Smooth muscle cell of the pulmonary artery (primary cell): ENCODE results near the gene DEDD. TPM values are rescaled to one million over a fixed set of nuclear protein-coding genes. Genes with fewer than 3 reads are reported as not detected.

ENCODE experiments used
- total RNA-seq: library from RNA; depleted of rRNA; stranded (reverse); fragments of >200 nt; gene quantifications from 2 replicates; pipeline ENCODE4 v1.2.3, GENCODE V29; 2014

The DEDD gene
- total RNA-seq, result 33.2 and 35.8 TPM in 2 replicates

GRCh38 chr1:161132410-161133219, at the start of gene DEDD:
Gene DEDD (minus strand): TSS chr1:161132667. CDS start chr1:161124462, 8,205 bp downstream.

DNA sequence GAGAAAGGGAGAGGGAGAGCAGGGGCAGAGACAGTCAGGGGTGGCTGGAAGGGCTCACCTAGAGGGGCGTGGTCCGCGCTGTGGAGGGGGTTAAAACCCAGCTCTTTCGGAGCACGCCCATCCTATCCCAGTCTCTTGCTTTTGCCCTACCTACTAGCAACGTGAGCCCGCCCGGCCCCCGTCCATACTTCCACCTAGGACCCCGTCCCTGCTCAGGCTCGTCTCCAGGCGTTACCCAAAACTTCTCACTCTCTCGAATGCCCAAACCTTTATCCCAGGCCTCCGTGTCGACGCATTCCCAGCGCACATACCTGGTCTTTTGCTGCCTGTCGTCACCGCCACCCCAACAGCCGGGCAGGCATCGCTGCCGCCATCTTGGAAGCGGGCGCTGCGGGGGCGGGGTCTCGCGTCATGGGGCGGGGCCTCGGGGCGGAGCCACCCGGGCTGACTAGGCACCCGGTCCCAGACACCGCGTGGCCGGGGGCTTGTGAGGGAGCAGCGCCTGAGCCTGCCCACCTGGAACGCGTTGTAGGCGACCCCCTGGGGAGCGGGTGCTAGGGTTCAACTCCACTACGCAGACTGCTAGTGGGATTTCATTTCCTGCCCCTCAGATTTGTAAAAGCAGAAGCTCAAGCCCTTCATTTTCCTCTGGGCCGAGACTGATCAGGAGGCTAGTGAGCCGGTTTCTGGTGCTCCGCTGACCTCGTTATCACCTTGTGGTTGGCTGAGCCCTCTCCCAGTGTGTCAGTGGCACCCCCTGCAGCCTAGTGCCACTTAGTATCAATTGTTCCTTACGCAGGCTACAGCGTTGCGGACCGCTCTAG, 44.9 kb upstream of the DEDD start, which contains the start of gene B4GALT3:
Gene B4GALT3 (minus strand): TSS at position 396 of the 824 bp plus-strand sequence. CDS start 1,447 bp downstream, outside the sequence.

DNA sequence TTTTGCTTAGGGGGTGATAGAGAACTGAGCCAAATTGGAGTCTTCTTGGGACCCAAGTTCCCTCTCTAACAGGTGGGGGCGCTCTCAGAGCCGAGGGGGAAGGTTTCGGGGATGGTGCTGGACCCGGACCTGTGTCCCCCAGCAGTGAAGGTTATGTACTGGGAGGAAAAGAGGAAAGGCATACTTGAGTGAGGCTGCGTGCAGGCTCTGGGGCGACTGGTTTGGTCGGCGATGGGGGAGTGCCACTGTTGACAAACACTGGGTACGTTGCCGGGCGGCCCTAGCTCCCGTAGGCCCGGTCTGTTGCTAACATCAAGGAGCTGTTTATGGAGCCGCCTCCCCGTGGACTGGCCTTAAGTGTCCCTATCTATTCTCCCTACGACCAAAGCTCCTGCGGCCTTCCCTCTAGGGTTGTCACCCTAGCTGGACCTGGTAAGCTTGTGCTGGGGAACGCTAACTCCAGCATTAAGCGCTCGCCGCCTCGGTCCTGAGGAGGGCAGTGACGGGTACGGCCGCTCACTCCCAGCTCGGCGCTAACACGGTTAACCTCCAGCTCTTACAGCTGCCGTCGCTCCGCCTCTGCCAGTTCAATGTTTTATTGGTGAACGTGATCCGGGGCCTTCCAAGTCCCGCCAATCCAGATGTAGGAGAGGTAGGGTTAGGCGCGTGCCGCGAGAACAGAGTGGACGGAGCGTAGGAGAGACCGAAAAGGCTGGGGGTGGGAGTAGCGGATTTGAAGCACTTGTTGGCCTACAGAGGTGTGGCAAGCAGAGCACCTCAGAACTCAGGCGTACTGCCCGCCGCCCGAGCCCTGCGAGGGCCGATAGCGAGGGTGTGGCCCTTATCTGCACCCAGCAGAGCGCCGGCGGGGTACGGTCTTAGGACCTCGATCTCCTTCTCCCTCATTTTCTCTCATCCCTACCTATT, 33.5 kb upstream of the DEDD start, which contains the start of gene PPOX:
Gene PPOX (plus strand): TSS at position 685 of the 927 bp plus-strand sequence. CDS start 422 bp downstream, outside the sequence.

GRCh38 chr1:161159087-161159912, 26.8 kb upstream of the DEDD start, which contains the start of gene USP21:
Gene USP21 (plus strand): TSS chr1:161159500. CDS start chr1:161160641, 1,141 bp downstream.

GRCh38 chr1:161153682-161154337, 21.3 kb upstream of the DEDD start, which contains the start of gene UFC1:
Gene UFC1 (plus strand): TSS chr1:161153978. CDS start chr1:161153998, 20 bp downstream.

DNA sequence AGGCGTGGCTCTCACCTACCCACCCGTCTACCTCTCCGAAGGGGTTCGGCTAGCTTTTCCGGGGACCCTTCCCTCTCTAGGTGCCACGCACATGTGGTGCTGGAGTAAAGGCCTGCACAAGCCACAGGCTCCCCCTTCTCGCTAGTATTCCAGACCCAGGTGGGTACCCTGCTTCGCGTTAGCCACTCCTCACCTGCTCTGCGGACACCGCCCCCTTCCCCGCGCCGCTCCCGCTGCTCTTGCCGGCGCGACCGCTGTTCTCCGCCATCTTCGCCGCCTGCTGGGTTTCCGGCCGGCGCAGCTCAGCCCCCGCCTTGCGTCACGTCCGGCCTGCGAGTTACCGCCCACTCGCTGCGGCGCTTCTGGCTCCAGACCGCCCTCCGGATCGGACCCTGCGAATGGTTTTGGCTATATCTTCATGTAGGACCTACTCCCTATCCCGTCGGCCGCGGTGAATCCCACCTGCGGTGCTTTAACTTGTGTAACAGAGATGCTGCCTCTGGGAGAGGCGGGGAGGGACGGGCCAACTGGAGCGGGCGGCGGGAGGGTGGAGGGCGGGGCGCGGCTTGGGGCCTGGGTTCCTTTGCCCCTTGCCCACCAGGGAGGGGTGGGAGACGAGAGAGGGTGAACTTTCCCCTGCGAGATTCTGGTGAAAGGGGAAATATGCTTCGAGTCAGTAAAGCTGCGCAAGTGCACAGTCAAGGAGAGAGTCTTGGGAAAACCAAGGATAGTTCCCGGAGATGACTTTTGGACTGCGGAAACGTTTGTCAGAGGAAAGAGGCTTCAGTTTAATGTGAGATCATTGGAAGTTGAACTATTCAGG, 14.5 kb downstream of the DEDD start, which contains the start of the genes NIT1 and PFDN2:
Gene NIT1 (plus strand): TSS at position 347 of the 823 bp plus-strand sequence. CDS start 72 bp downstream, at position 419.
Gene PFDN2 (minus strand): TSS at position 279 of the 823 bp plus-strand sequence. CDS start 11 bp downstream, at position 268.

DNA sequence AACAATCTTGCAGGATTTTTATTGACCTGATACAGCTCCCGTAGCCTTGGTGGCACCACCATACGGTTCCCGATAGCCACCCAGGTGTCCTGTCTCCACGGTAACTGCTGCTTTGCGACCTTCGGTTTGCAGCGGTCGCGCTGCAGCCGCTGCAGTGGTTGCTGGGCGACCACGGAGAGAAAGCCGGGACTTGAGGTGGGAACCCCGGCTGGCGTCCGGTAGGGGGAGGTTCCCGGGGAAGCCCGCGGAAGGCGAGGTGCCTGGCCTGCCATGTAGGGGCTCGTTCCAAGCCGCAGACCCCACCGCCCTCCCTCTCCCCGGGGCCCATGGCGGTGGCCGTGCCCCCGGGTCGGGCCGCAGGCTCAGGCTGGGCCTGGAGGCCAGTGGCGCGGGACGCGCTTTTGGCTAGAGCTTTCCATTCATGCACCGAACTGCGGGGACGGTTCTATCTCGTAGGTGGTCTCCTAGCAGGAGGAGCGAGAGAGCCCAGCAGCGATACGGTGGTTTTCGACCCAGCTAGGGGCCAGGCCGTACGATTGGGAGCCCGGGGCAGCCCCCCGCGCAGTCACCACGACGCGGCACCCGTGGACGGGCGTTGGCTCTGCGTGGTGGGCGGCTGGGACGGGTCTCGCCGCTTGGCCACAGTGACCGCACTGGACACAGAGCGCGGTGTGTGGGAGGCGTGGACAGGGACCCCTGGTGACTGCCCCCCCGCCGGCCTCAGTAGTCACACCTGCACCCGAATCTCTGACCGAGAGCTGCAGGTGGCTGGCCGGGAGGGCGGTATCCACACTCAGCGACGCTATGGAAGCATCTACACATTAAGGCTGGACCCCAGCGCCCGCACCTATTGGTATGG, 34.0 kb downstream of the DEDD start, which contains the start of gene KLHDC9:
Gene KLHDC9 (plus strand): TSS at position 152 of the 859 bp plus-strand sequence. CDS start 175 bp downstream, at position 327.

DNA sequence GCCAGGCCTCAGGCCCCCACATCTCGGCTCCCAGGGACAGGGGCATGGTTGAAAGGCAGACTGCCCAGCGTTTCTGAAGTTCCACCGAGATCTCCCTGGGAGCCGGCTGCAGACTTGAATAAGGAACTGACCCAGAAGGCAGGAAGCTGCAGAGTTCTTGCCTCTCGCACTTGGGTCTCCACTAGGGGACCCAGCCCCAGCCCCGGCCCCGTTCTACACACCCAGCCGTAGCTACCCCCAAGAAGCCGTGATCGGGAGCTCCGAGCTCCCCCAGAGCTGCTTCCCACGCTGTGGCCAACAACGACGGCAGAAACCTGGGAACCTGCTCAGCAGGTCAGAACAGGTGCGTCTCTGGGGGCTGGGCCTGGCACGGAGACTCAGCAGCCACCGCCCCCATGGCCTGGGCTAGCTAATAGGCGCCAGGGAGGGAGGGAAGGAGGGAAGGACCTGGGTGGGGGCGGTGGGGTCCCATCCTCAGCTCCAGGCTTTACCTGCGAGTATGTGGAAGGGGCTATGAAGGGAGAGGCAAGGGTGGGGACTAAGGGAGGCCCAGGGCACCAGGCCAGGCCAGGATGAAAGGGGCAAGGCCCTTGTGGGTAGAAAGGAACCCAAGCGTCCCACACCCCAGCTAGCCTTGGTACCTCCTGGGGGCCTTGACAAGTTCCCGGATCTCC, 43.1 kb downstream of the DEDD start, which contains the start of gene NECTIN4:
Gene NECTIN4 (minus strand): TSS at position 308 of the 674 bp plus-strand sequence. CDS start 262 bp downstream, at position 46.

Other genes with a start within 250 kb of the DEDD start
- gene ITLN1, start 247.5 kb downstream of the DEDD start, total RNA-seq, result 0.13 TPM in 1 of 2 replicates, not detected in the other
- 0.52 and 0.69 TPM in 2 replicates for gene ITLN2, start 177.9 kb downstream of the DEDD start, total RNA-seq
- gene F11R, start 111.5 kb downstream of the DEDD start, total RNA-seq, result 8.5 and 10.0 TPM in 2 replicates
- gene TSTD1, start 93.7 kb downstream of the DEDD start, total RNA-seq, result 7.6 and 10.1 TPM in 2 replicates
- 46.3 and 47.7 TPM in 2 replicates for gene USF1, start 86.7 kb downstream of the DEDD start, total RNA-seq
- gene ARHGAP30, start 62.8 kb downstream of the DEDD start, total RNA-seq, result not detected in 2 replicates
- 0.07 and 0.13 TPM in 2 replicates for gene NECTIN4, start 43.1 kb downstream of the DEDD start, total RNA-seq
- gene KLHDC9, start 34.3 kb downstream of the DEDD start, total RNA-seq, result 0.98 and 1.2 TPM in 2 replicates
- 20.5 and 23.6 TPM in 2 replicates for gene PFDN2, start 14.6 kb downstream of the DEDD start, total RNA-seq
- 25.5 and 26.2 TPM in 2 replicates for gene NIT1, start 14.6 kb downstream of the DEDD start, total RNA-seq
- gene UFC1, start 21.3 kb upstream of the DEDD start, total RNA-seq, result 79.2 and 79.4 TPM in 2 replicates
- gene USP21, start 26.8 kb upstream of the DEDD start, total RNA-seq, result 12.3 and 13.6 TPM in 2 replicates
- 7.4 and 10.0 TPM in 2 replicates for gene PPOX, start 33.8 kb upstream of the DEDD start, total RNA-seq
- 32.5 and 45.2 TPM in 2 replicates for gene B4GALT3, start 44.8 kb upstream of the DEDD start, total RNA-seq
- 2.1 and 14.7 TPM in 2 replicates for gene ADAMTS4, start 66.4 kb upstream of the DEDD start, total RNA-seq
- 154 and 159 TPM in 2 replicates for gene NDUFS2, start 69.7 kb upstream of the DEDD start, total RNA-seq
- not detected in 2 replicates for gene FCER1G, start 82.6 kb upstream of the DEDD start, total RNA-seq
- gene APOA2, start 91.0 kb upstream of the DEDD start, total RNA-seq, result not detected in 2 replicates
- gene TOMM40L, start 93.4 kb upstream of the DEDD start, total RNA-seq, result 9.9 and 10.5 TPM in 2 replicates
- gene NR1I3, start 105.5 kb upstream of the DEDD start, total RNA-seq, result not detected in 2 replicates
- gene PCP4L1, start 126.1 kb upstream of the DEDD start, total RNA-seq, result 0.26 TPM in 1 of 2 replicates, not detected in the other
- gene MPZ, start 177.3 kb upstream of the DEDD start, total RNA-seq, result 0.89 and 2.2 TPM in 2 replicates
- 33.0 and 49.3 TPM in 2 replicates for gene SDHC, start 181.7 kb upstream of the DEDD start, total RNA-seq
- not detected in 2 replicates for gene CFAP126, start 235.2 kb upstream of the DEDD start, total RNA-seq